ENCODE measurements around the gene REXO5. TPM values are rescaled to one million over a fixed set of nuclear protein-coding genes. Genes with fewer than 3 reads are reported as not detected.
A peak's percentile ranks its signal among the peaks of the same experiment; 100 is the strongest.

The REXO5 gene
- total RNA-seq, 4 donors from 2014 or later = 2.0 to 4.9 (median 2.7) TPM

DNA sequence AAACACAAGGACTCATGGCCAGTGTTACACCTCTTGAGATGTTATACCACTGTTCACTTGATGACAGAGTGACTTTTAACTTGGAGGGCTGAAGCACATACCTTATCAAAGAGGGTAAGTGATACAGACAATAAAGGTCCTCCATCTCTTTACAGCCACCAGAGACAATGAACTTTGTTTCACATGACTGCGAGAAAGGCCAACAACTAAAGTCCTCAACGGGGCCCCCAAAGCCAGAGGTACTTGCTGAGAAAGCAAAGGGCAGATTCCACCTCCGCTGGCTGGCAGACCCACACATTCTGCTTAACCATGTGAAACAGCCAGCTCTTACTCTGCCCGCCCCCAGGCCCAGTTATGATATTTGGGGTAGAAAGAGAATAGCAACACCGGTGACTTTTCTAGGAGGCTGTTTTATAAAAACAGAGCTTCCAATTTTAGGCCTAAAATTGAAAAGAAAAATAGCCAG is 72.4 kb downstream of the REXO5 start:
- peak overlapping the region in 1 of 4 donors; percentile 21 for H3K4me3 ChIP-seq
- H3K36me3 ChIP-seq = no peaks in the 10 kb centered on the region
- no peak for DNase-seq (ENCODE audit: extremely low spot score)
- H3K27me3 ChIP-seq = no peaks in the 10 kb centered on the region
- peak overlapping the region; percentile 62 to 73 (median 70) for H3K27ac ChIP-seq (replicated peaks in 1 of 4)
- 71% methylated on average over 5 of the region's 5 CpGs for WGBS
- no peaks in the 10 kb centered on the region for H3K9me3 ChIP-seq
- peaks cover 57 to 91% (median 80%) of the 10 kb centered on the region in 4 donors for H3K4me1 ChIP-seq
- TF ChIP-seq POLR2A (IDR thresholded peaks at IDR 0.05; ENCODE audit: low read depth) (no peak), POLR2AphosphoS5 (IDR thresholded peaks at IDR 0.05) (no peak)
- TF ChIP-seq, protein P1, sequence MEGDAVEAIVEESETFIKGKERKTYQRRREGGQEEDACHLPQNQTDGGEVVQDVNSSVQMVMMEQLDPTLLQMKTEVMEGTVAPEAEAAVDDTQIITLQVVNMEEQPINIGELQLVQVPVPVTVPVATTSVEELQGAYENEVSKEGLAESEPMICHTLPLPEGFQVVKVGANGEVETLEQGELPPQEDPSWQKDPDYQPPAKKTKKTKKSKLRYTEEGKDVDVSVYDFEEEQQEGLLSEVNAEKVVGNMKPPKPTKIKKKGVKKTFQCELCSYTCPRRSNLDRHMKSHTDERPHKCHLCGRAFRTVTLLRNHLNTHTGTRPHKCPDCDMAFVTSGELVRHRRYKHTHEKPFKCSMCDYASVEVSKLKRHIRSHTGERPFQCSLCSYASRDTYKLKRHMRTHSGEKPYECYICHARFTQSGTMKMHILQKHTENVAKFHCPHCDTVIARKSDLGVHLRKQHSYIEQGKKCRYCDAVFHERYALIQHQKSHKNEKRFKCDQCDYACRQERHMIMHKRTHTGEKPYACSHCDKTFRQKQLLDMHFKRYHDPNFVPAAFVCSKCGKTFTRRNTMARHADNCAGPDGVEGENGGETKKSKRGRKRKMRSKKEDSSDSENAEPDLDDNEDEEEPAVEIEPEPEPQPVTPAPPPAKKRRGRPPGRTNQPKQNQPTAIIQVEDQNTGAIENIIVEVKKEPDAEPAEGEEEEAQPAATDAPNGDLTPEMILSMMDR (IDR thresholded peaks at IDR 0.05) = no peak
- intact Hi-C loops (cut with DNase I) = no loop called here

DNA sequence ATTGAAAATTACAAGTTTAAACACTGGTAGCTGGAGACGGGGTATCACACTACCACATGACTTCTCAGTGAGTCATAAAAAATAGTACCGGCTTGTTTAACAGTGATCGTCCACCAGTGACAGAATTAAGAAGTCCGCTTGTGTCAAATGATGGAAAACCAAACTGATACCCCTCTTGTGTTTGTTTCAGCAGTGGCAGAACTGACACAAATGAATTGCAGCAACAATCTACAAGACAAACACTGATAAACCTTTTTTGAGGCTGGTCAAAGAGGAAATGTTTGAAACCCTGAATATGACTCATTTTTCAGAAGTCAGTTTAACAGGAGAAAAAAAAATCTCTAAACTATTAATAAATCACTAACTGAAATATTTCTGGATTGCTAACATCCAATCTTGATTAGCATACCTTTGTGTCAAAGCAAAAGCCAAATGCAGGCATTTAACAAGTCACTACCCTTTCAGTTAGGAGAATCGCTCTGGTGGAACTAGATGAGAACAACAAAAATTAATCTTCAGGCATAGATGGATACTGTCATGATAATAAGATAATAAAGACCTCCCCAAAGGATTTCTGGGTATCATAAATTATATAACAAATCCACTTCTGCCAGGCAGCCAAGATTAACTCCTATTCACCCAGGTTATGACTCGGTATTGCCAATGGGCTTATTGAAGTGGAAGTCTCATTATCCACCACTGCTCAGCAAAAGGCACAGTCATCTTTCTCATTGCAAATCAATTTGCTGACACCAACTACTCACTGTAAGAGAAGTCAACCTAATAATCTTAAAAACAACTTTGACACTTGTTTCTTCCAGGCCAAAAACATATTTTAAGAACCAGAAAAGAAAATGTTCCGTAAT is 73.1 kb downstream of the REXO5 start:
- WGBS = 27% methylated on average over 7 of the region's 7 CpGs
- Histone ChIP-seq H3K27ac (replicated peaks in 1 of 4) (peak overlapping the region; percentile 62 to 73 (median 70)), H3K4me3 (peak overlapping the region in 2 of 4 donors; percentile 9 to 21), H3K9me3 (no peaks in the 10 kb centered on the region), H3K27me3 (no peaks in the 10 kb centered on the region), H3K4me1 (peaks cover 57 to 91% (median 76%) of the 10 kb centered on the region in 4 donors), H3K36me3 (no peaks in the 10 kb centered on the region)
- no peak for TF ChIP-seq EP300 (IDR thresholded peaks at IDR 0.05)
- no peak for DNase-seq (ENCODE audit: extremely low spot score)
- intact Hi-C loops (cut with DNase I) = no loop called here

DNA sequence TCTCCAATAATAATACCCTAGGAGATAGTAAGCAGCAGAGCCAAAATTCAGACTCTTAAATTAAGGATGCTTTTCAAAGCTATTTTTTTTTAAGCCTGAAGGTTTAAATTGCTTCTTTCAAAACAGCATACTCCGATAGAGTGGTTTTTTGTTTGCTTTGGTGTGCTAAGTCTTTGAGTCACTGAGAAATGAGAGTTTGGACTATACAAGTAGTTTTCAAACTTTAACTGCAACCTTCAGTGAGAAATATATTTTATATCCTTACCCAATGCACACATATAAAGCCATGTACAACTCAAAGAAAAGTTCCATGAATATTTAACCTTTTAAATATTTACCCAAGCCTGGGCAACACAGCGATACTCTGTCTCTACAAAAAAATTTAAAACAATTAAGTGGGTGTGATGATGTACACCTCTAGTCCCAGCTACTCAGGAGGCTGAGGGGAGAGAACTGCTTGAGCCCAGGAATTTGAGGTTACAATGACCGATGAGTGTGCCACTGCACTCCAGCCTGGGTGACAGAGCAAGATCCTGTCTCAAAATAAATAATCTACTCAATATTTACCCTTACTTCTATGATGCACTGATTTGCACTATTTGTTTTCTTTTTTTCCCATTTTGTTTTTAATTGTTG is 74.7 kb downstream of the REXO5 start:
- 52% methylated on average over 3 of the region's 3 CpGs for WGBS
- peaks cover 45 to 80% (median 64%) of the 10 kb centered on the region in 4 donors for H3K4me1 ChIP-seq
- H3K36me3 ChIP-seq = peaks cover 0 to 6% (median 0%) of the 10 kb centered on the region in 4 donors
- H3K4me3 ChIP-seq = no peak overlapping the region
- H3K9me3 ChIP-seq = no peaks in the 10 kb centered on the region
- intact Hi-C loops (cut with DNase I) = no loop called here
- DNase-seq (ENCODE audit: extremely low spot score) = no peak
- no peaks in the 10 kb centered on the region for H3K27me3 ChIP-seq
- TF ChIP-seq EP300 (IDR thresholded peaks at IDR 0.05) = no peak
- TF ChIP-seq, protein P1 (IDR thresholded peaks at IDR 0.05) = no peak
- no peak for TF ChIP-seq POLR2AphosphoS5 (IDR thresholded peaks at IDR 0.05)
- no peak for TF ChIP-seq POLR2A (IDR thresholded peaks at IDR 0.05; ENCODE audit: low read depth)
- H3K27ac ChIP-seq (replicated peaks in 1 of 4) = peak overlapping the region; percentile 5 to 68 (median 18)

DNA sequence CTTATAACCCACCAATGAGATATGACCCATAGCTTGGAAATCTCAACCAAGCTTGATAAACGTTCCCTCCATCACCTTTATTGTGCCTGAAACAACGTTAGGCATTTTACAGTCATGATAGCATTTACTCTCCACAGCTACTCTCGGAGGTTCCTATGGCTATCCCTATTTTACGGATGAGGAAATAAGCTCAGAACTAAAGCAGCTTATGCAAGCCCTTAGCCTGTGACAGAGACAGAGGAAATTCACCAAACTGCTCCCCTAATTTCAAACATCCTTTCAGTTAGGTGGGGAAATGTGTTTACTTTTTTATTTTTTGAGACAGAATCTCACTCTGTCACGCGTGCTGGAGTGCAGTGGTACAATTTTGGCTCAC is 75.2 kb downstream of the REXO5 start:
- Histone ChIP-seq H3K9me3 (no peaks in the 10 kb centered on the region), H3K4me3 (no peak overlapping the region), H3K27ac (replicated peaks in 1 of 4) (peak overlapping the region in 2 of 4 donors; percentile 14 to 21), H3K4me1 (peaks cover 43 to 82% (median 64%) of the 10 kb centered on the region in 4 donors), H3K36me3 (peaks cover 0 to 6% (median 0%) of the 10 kb centered on the region in 4 donors), H3K27me3 (no peaks in the 10 kb centered on the region)
- TF ChIP-seq EP300 (IDR thresholded peaks at IDR 0.05) (no peak), POLR2AphosphoS5 (IDR thresholded peaks at IDR 0.05) (no peak), POLR2A (IDR thresholded peaks at IDR 0.05; ENCODE audit: low read depth) (no peak)
- TF ChIP-seq, protein P1 (IDR thresholded peaks at IDR 0.05) = no peak
- 77% methylated on average over 6 of the region's 6 CpGs for WGBS
- DNase-seq (ENCODE audit: extremely low spot score) = no peak
- intact Hi-C loops (cut with DNase I) = no loop called here
